Measurements from ENCODE around the gene AP1B1. TPM values are rescaled to one million over a fixed set of nuclear protein-coding genes. Genes with fewer than 3 reads are reported as not detected.
A peak's percentile ranks its signal among the peaks of the same experiment; 100 is the strongest.

Gene AP1B1
- total and polyA plus RNA-seq, 2 of the 4 experiments (the other 2 are of a cell fraction) = 55.7 to 70.8 TPM

- ATAC-seq (ENCODE audit: low read depth) = peak; percentile 74
- Histone ChIP-seq H3K18ac (ENCODE audit: low read depth, low read length) (no peak overlapping the region; the same call in 1 of the 2 replicates), H2BK15ac (ENCODE audit: low read depth, low read length) (peak overlapping the region; percentile 9; the same call in 1 of the 3 replicates), H3K56ac (ENCODE audit: extremely low read depth, insufficient read depth, low read length) (peak overlapping the region; percentile 76; the same call in 1 of the 2 replicates), H4K5ac (ENCODE audit: low read depth, low read length) (peak overlapping the region; percentile 52), H3K79me1 (ENCODE audit: low read depth in 1 of 2, low read length in 2 of 2) (peaks cover 8 to 42% of the 10 kb centered on the region in 2 experiments; a peak in 3 of 4 replicates), H3K9ac (ENCODE audit: low read depth, low read length) (peak overlapping the region; percentile 78), H3K27me3 (ENCODE audit: control insufficient read depth, insufficient read depth, low read length) (no peaks in the 10 kb centered on the region), H3K23ac (ENCODE audit: low read depth, low read length) (peak overlapping the region; percentile 95), H4K91ac (ENCODE audit: insufficient read depth, low read depth, low read length) (peak overlapping the region; percentile 74; the same call in 1 of the 2 replicates), H2BK120ac (ENCODE audit: low read depth, low read length) (peak overlapping the region; percentile 87; the same call in 1 of the 2 replicates), H4K8ac (ENCODE audit: low read depth in 2 of 2, low read length in 2 of 2) (peak overlapping the region; percentile 34 to 78; a peak in 2 of 4 replicates), H2AK5ac (ENCODE audit: low read depth, low read length) (peak overlapping the region; percentile 52), H3K9me3 (ENCODE audit: control insufficient read depth, insufficient read depth, low read length) (no peaks in the 10 kb centered on the region), H2AK9ac (replicated peaks; ENCODE audit: low read depth, low read length, poor library complexity) (peak overlapping the region; percentile 99), H2BK5ac (ENCODE audit: low read depth, low read length, poor library complexity, severe bottlenecking) (peak overlapping the region; percentile 77), H3K27ac (ENCODE audit: insufficient read depth, low read length) (peak overlapping the region; percentile 74), H2AFZ (replicated peaks; ENCODE audit: low read length, poor library complexity) (peak overlapping the region; percentile 90), H3K4me1 (ENCODE audit: control insufficient read depth, insufficient read depth, low read length) (peaks cover 17% of the 10 kb centered on the region), H4K20me1 (ENCODE audit: insufficient read depth, low read length) (peaks cover 16% of the 10 kb centered on the region), H3K9me1 (ENCODE audit: insufficient read depth, low read length) (peaks cover 5% of the 10 kb centered on the region; the same call in 1 of the 2 replicates), H3K36me3 (ENCODE audit: control insufficient read depth, insufficient read depth, low read length) (0 out of 2 replicates have a peak, but pooled peaks cover 2% of the 10 kb centered on the region), H3K4me2 (ENCODE audit: low read depth, low read length) (peak overlapping the region; percentile 88), H3K4ac (ENCODE audit: low read depth, low read length) (peak overlapping the region; percentile 89), H3K14ac (replicated peaks; ENCODE audit: low read depth, low read length) (peak overlapping the region; percentile 84), H2BK20ac (ENCODE audit: low read depth, low read length) (no peak overlapping the region), H3K4me3 (ENCODE audit: insufficient read depth, low read depth, low read length) (peak overlapping the region; percentile 67)
- ChIA-PET POLR2A (ENCODE audit: unreplicated experiment) (interaction anchor here (0.6 kb wide), 1 partner anchor 1388 kb away, joined by 8 read pairs; the partner anchor contains the start of gene PITPNB), CTCF (no interaction called here)
- TF ChIP-seq MAZ (IDR thresholded peaks at IDR 0.05; ENCODE audit: borderline replicate concordance, low read depth, low read length) (peak; percentile 99), MAFK (IDR thresholded peaks at IDR 0.05; ENCODE audit: low read depth, low read length) (no peak), RCOR1 (IDR thresholded peaks at IDR 0.05; ENCODE audit: insufficient replicate concordance, low read length) (peak; percentile 53), POLR2A (IDR thresholded peaks at IDR 0.05; ENCODE audit: low read depth, low read length) (peak; percentile 64), CEBPB (IDR thresholded peaks at IDR 0.05; ENCODE audit: low read depth, low read length) (no peak), USF2 (IDR thresholded peaks at IDR 0.05; ENCODE audit: low read depth, low read length) (no peak), MXI1 (IDR thresholded peaks at IDR 0.05; ENCODE audit: borderline replicate concordance, low read depth, low read length) (peak; percentile 48; the same call in 1 of the 2 replicates), FOS (IDR thresholded peaks at IDR 0.05; ENCODE audit: low read depth, low read length) (no peak), RFX5 (IDR thresholded peaks at IDR 0.05; ENCODE audit: low read depth, low read length) (no peak), NFE2L2 (IDR thresholded peaks at IDR 0.05; ENCODE audit: low read depth, low read length) (no peak), BHLHE40 (IDR thresholded peaks at IDR 0.05; ENCODE audit: low read depth, low read length) (no peak)
- TF ChIP-seq, protein P1, sequence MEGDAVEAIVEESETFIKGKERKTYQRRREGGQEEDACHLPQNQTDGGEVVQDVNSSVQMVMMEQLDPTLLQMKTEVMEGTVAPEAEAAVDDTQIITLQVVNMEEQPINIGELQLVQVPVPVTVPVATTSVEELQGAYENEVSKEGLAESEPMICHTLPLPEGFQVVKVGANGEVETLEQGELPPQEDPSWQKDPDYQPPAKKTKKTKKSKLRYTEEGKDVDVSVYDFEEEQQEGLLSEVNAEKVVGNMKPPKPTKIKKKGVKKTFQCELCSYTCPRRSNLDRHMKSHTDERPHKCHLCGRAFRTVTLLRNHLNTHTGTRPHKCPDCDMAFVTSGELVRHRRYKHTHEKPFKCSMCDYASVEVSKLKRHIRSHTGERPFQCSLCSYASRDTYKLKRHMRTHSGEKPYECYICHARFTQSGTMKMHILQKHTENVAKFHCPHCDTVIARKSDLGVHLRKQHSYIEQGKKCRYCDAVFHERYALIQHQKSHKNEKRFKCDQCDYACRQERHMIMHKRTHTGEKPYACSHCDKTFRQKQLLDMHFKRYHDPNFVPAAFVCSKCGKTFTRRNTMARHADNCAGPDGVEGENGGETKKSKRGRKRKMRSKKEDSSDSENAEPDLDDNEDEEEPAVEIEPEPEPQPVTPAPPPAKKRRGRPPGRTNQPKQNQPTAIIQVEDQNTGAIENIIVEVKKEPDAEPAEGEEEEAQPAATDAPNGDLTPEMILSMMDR (conservative IDR thresholded peaks at IDR 0.05; ENCODE audit: low read depth, low read length) = peak; percentile 15; the same call in 1 of the 2 replicates
- dilution Hi-C loops (cut with HindIII; ENCODE audit: low sequenced_read_pairs, unreplicated experiment) (no loop called here), intact Hi-C loops (cut with micrococcal nuclease) (loop anchor here (1.0 kb wide), 1 partner anchor 52 kb away; no protein-coding TSS in a partner anchor), in situ Hi-C loops (cut with MboI; ENCODE audit: low sequenced_read_pairs) (no loop called here)
- no TSS peak for BruUV-seq (replicated peaks)
- peak; percentile 61 for DNase-seq
- WGBS, 2 experiments (ENCODE audit: extremely low coverage in 2 of 2, insufficient read length in 1 of 2) = 2% methylated on average over 39 of the region's 83 CpGs; no CpG with 5 or more reads in 1 of the 2 experiments
These were observed 81.4 kb downstream of the AP1B1 start for GRCh38 chr22:29306835-29307595.

Data from IMR-90 (cell line).